Measurements from ENCODE around the gene CRK. TPM values are rescaled to one million over a fixed set of nuclear protein-coding genes. Genes with fewer than 3 reads are reported as not detected.
"Not testable (repeated sequence)": the region's sequence is repeated elsewhere in the genome, so short reads cannot be mapped to it uniquely, and the experiment has no call there.

Gene CRK
- total RNA-seq, 1 experiment from 2014 or later: 57.9 TPM

- Histone ChIP-seq H3K4me3 (peak overlapping the region; percentile 96), H2AFZ (no peak overlapping the region), H3F3A (ENCODE audit: insufficient read depth, low read depth) (peaks cover 34% of the 10 kb centered on the region; the same call in 1 of the 2 replicates), H3K4me2 (peak overlapping the region; percentile 97), H3K4me1 (replicated peaks; ENCODE audit: insufficient read depth) (peaks cover 42% of the 10 kb centered on the region), H3K9me3 (ENCODE audit: insufficient read depth, low read depth) (no peaks in the 10 kb centered on the region), H3K79me2 (ENCODE audit: low read depth) (peaks cover 59% of the 10 kb centered on the region), H3K27ac (peak overlapping the region; percentile 96), H3K36me3 (ENCODE audit: low read depth) (peaks cover 31% of the 10 kb centered on the region), H4K20me1 (ENCODE audit: insufficient read depth) (peaks cover 52% of the 10 kb centered on the region), H3K9me2 (ENCODE audit: insufficient read depth) (no peaks in the 10 kb centered on the region), H3K27me3 (ENCODE audit: insufficient read depth, low read depth) (no peaks in the 10 kb centered on the region)
- intact Hi-C loops (cut with micrococcal nuclease; ENCODE audit: unreplicated experiment): loop anchor here (10.0 kb wide), 1 partner anchor 56 kb away; the partner anchor contains the start of gene CRK
- ChIA-PET POLR2A (ENCODE audit: unreplicated experiment) (interaction anchor here (0.6 to 0.7 kb wide), 2 partner anchors 32 to 85 kb away, joined by 7 to 11 read pairs; no protein-coding TSS in a partner anchor), CTCF (interaction anchor here (0.7 kb wide), 1 partner anchor 48 kb away, joined by 4 read pairs; no protein-coding TSS in a partner anchor)
- no peak for TF ChIP-seq EZH2 (IDR thresholded peaks at IDR 0.05; ENCODE audit: low read depth)
- TF ChIP-seq CTCF (conservative IDR thresholded peaks at IDR 0.05): no peak
- BruUV-seq (replicated peaks): TSS peak; percentile 26
- DNase-seq: no peak
Measured at GRCh38 chr17:1398931-1399678, 56.9 kb downstream of the CRK start.

GRCh38 chr17:1398028-1398427 is 58.0 kb downstream of the CRK start:
- Histone ChIP-seq H3K36me3 (ENCODE audit: low read depth) (peaks cover 34% of the 10 kb centered on the region), H3F3A (ENCODE audit: insufficient read depth, low read depth) (peaks cover 43% of the 10 kb centered on the region; the same call in 1 of the 2 replicates), H3K4me3 (peak overlapping the region; percentile 96), H3K9me2 (ENCODE audit: insufficient read depth) (no peaks in the 10 kb centered on the region), H4K20me1 (ENCODE audit: insufficient read depth) (peaks cover 63% of the 10 kb centered on the region), H3K4me2 (peak overlapping the region; percentile 97), H3K4me1 (replicated peaks; ENCODE audit: insufficient read depth) (peaks cover 53% of the 10 kb centered on the region), H3K27me3 (ENCODE audit: insufficient read depth, low read depth) (no peaks in the 10 kb centered on the region), H2AFZ (no peak overlapping the region), H3K27ac (peak overlapping the region; percentile 96; the same call in 1 of the 2 replicates), H3K9me3 (ENCODE audit: insufficient read depth, low read depth) (no peaks in the 10 kb centered on the region), H3K79me2 (ENCODE audit: low read depth) (peaks cover 70% of the 10 kb centered on the region)
- intact Hi-C loops (cut with micrococcal nuclease; ENCODE audit: unreplicated experiment): loop anchor here (10.0 kb wide), 1 partner anchor 57 kb away; the partner anchor contains the start of gene CRK
- TF ChIP-seq CTCF (conservative IDR thresholded peaks at IDR 0.05) (no peak), EZH2 (IDR thresholded peaks at IDR 0.05; ENCODE audit: low read depth) (no peak)
- POLR2A ChIA-PET (ENCODE audit: unreplicated experiment): interaction anchor here (0.6 to 0.7 kb wide), 3 partner anchors 12 to 90 kb away, joined by 3 to 4 read pairs (median 3); no protein-coding TSS in a partner anchor
- CTCF ChIA-PET: interaction anchor here (1.2 kb wide), 1 partner anchor 33 kb away, joined by 4 read pairs; no protein-coding TSS in a partner anchor
- no peak for DNase-seq
- no TSS peak for BruUV-seq (replicated peaks)

- DNase-seq; POLR2A ChIA-PET (ENCODE audit: unreplicated experiment); H3K27ac ChIP-seq; H3K27me3 ChIP-seq (ENCODE audit: insufficient read depth, low read depth); H2AFZ ChIP-seq; H3K9me3 ChIP-seq (ENCODE audit: insufficient read depth, low read depth); H3K9me2 ChIP-seq (ENCODE audit: insufficient read depth); H3K4me3 ChIP-seq; CTCF ChIA-PET; BruUV-seq (replicated peaks): not testable (repeated sequence)
- H3K79me2 ChIP-seq (ENCODE audit: low read depth): peaks cover 90% of the 10 kb centered on the region
- H3K4me2 ChIP-seq: peak overlapping the region; percentile 29; the same call in 1 of the 2 replicates
- peaks cover 57% of the 10 kb centered on the region for H3F3A ChIP-seq (ENCODE audit: insufficient read depth, low read depth)
- H3K4me1 ChIP-seq (replicated peaks; ENCODE audit: insufficient read depth): peaks cover 72% of the 10 kb centered on the region
- peaks cover 41% of the 10 kb centered on the region for H3K36me3 ChIP-seq (ENCODE audit: low read depth)
- intact Hi-C loops (cut with micrococcal nuclease; ENCODE audit: unreplicated experiment): loop anchor here (2.0 to 10.0 kb wide), 2 partner anchors 27 to 59 kb away; partner anchors contain the start of gene CRK
- H4K20me1 ChIP-seq (ENCODE audit: insufficient read depth): peaks cover 82% of the 10 kb centered on the region
Measured at GRCh38 chr17:1395876-1396665, 60.0 kb downstream of the CRK start.
